ENCODE results near the gene SBNO2.

SBNO2 gene

GRCh38 chr19:1169921-1170885 lies 3.9 kb downstream of the SBNO2 start:
- DNase-seq (ENCODE audit: low read depth, low spot score), result no peak

DNA sequence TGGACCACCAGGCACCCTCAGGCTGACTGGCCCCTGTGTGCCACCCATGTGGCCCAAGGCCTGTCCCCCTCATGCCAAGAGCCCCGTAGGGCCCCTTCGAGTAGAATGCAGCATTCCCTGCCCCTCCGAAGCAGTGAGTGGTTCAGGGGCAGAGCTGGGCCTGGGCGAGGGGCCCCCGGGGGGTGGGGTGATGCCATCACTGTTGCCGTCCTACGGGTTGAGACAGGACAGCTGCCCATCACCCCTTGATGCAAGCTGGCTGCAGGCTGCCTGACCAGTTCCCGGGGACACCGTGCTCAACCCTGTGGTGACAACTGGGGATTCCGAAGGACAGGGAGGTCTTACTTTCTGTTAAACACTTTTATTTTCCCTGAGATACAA lies 4.7 kb downstream of the SBNO2 start:
- no peak for DNase-seq (ENCODE audit: low read depth, low spot score)

- DNase-seq (ENCODE audit: low read depth, low spot score), result peak; percentile 69
Measured at GRCh38 chr19:1168572-1169410, 5.3 kb downstream of the SBNO2 start.

GRCh38 chr19:1167687-1168571 lies 6.1 kb downstream of the SBNO2 start:
- no peak for DNase-seq (ENCODE audit: low read depth, low spot score)

GRCh38 chr19:1166872-1167573 lies 7.0 kb downstream of the SBNO2 start:
- no peak for DNase-seq (ENCODE audit: low read depth, low spot score)

DNA sequence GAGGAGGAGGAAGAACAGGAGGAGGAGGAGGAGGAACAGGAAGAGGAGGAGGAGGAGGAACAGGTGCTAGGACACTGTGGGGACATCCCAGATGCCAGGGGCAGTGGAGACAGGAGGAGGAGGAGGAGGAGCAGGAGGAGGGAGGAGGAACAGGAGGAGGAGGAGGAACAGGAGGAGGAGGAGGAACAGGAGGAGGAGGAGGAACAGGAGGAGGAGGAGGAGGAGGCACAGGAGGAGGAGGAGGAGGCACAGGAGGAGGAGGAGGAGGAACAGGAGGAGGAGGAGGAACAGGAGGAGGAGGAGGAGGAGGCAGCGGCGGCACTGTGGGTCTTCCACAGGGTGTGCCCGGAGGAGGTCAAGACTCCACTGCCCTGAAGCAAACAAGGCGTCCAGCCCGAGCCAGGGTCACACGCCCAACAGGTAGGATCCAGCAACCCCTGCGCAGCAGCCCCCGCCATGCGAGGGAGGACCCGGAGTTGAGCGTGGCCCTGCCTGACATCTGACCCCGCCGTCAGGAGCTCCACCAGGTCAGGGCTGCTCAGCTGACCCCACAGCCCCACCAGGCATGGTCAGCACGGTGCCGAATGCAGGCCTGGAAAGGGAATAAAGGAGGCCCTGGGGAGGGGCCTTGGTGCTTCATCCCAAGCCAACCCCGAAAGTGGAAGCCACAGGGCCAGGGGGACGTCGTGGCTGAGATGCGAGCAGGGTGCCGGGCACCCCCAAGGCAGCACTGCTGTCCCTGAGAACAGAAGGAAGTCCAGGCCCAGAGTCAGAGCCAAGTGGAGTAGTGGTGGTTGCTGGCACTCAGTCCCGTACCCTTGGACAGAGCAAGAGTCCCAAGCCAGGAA lies 9.2 kb downstream of the SBNO2 start:
- DNase-seq (ENCODE audit: low read depth, low spot score), result no peak

- DNase-seq (ENCODE audit: low read depth, low spot score), result no peak
Measured at GRCh38 chr19:1163934-1164683, 10.0 kb downstream of the SBNO2 start.

DNA sequence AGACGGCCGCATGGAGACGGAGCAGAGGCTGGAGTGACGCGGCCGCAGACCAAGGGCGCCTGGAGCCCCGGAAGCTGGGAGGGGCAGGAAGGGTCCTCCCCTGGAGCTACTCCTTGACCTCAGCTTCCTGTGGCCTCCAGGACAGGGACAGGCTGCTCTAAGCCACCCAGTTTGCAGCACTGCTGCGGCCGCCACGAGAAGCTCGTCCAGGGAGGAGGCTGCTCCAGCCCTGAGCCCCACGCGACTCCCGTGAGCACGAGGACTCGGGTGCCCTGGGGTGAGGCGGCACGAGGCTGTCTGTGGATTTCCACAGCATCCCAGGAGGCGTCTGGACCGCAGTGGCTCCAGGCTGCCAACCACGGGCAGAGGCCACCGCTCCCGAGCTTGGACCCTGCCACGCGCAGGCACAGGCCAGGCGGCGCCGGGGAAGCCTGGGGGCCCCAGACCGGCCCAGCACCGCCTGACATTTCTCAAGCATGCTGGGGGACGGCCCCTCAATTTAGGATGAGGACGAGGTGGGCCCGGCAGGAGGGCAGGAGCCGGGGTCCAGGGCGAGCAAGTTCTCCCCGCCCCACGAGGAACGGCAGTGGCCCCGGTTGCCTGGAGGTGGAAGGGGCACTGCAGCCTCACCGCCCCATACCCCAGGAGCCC lies 10.7 kb downstream of the SBNO2 start:
- DNase-seq (ENCODE audit: low read depth, low spot score), result no peak

DNA sequence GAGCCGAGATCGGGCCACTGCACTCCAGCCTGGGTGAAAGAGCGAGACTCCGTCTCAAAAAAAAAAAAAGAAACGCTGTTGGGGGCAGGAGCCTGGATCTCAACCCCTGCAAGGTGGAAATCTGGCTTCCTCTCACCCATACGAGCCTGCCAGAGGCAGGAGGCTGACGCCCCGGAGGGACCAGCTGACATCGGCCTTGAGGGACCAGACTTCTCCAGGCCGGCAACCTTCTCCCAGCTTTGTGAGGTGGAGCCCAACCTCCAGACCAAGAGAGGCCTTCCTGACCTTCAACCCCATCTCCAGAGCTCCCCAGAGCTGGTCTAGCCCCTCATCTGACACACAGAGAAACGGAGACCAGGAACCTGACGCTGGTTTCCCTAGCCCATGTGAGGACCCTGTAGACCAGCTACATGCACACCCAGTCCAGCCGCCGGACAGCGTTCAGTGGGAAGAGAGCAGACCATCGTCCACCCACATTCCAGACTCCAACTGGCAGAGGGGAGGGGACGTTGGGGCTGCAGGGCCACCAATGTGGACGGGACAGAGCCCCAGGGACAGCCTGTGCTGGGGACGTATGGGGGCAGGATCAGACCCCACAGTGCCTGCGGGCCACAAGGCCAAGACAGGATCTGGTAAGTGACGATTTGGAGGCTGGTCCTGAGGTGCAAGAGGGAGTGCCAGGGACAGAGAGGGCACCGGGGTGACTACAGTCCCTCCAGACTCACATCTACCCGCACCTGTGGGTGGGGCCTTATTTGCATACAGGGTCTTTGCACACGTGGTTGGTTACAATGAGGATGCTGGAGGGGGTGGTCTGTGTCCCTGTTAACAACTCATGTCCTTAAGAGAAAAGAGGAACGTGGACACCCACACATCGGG lies 11.4 kb downstream of the SBNO2 start:
- DNase-seq (ENCODE audit: low read depth, low spot score), result no peak

DNA sequence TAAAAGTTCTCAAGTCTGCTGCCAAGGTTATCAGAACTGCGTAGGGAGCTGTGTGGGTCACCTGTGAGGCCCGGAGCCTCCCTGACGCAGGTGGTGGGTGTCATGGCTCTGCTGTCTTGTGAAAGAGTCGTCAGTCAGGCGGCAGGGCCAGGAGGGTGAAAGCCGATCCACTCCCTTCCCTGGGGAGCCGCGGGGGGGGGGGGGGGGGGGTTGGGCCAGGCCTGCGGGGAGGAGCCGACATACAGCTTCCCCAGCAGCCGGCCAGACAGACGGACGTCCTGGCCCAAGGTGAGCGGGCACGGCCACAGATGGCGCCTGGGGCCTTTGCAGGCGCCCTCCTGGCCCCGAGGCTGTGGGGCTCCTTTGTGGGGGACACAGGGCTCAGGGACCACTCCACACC lies 12.4 kb downstream of the SBNO2 start:
- no peak for DNase-seq (ENCODE audit: low read depth, low spot score)

DNA sequence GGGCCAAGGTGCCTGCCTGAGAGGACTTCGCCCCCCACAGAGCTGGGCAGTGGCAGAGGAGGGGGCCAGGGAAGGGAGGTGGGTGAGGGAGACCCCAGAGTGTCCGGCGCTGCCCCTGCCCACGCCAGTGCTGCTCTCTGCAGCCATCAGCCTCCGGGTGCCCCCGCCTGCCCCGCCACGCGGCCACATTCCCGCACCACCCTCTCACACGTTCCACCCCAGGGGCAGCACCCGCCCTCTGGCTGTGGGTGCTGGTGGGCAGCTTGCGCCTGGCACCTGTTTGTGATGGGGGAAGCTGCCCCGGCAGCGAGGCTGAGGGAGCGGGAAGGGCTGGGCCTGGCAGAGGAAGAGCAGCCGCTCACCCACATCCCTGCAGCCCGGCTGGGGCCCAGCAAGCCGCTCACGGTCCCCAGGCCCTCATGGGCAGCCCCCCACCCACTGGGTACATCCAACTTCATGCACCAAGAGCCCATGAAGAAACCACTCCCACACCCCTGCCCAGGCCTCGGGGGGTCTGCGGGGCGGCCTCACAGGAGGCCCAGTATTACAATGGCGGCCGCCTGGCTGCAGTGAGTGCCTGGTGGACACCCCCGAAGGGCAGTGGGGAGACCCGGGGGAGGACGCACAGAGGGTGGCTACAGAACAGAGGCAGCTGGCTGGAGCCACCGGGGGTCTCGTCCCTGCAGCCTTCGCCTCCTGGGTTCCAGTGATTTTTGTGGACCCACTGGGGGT lies 14.0 kb downstream of the SBNO2 start:
- no peak for DNase-seq (ENCODE audit: low read depth, low spot score)

DNA sequence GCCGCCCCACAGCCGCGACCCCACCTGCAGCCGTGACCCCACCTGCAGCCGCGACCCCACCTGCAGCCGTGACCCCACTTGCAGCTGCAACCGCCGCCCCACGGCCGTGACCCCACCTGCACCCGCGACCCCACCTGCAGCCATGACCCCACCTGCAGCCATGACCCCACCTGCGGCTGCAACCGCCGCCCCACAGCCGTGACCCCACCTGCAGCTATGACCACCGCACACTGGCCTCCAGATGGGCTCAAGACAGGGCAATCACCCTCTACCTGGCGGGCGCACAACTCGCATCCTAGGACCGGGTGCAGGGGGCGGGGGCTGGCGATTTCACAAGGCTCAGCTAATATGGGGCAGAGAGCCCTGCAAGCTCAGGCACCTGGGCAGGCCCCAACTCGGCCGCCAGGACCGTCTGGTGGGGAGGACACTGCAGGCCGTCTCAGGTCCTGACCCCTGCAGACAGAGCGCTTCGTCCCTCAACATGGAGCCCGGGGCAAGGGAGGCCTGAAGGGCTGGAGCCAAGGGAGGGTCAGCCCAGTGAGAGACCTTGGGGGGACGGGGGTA lies 15.1 kb downstream of the SBNO2 start:
- DNase-seq (ENCODE audit: low read depth, low spot score), result no peak

DNA sequence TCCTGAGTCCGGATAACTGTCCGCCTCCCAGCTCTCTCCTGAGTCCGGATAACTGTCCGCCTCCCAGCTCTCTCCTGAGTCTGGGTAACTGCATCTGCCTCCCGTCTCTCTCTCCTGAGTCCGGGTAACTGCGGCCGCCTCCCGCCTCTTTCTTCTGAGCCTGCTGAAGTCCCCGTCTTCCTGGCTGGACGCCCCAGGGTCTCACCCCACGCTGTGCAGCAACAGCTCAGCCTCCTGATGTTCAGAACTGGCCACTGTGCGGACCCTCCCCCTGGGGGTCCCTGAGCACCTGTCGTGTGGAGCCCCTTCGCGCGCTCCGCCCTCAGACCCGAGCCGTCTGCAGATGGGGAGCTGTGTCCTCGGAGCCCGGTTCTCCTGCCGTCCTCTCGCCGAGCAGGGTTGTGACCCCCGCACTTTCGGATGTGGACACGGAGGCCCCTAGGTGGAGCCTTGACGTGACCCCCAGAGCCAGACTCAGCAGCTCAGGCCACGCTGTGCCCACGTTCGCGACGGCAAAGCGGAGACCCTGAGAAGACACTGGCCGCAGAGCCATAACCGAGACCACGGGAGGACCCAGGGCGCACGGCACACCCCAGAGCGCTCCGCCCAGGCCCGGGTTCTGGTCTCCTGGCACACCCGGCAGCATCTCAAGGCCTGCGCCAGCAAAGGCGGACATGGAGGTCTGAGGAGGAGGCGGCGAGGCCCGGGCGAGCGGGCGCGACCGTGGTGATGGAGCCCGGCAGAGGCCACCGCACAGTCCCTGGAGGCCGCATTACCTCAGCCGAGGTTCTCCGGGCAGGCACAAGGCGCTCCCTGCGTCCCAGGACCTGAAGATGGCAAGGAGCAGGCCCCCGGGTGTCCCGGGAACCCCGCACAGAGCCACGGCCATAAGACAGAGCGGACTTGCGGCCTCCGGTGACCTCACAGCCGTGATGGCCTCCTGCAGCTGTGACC lies 15.9 kb downstream of the SBNO2 start:
- no peak for DNase-seq (ENCODE audit: low read depth, low spot score)

- no peak for DNase-seq (ENCODE audit: low read depth, low spot score)
Measured at GRCh38 chr19:1156830-1157615, 17.0 kb downstream of the SBNO2 start.

DNA sequence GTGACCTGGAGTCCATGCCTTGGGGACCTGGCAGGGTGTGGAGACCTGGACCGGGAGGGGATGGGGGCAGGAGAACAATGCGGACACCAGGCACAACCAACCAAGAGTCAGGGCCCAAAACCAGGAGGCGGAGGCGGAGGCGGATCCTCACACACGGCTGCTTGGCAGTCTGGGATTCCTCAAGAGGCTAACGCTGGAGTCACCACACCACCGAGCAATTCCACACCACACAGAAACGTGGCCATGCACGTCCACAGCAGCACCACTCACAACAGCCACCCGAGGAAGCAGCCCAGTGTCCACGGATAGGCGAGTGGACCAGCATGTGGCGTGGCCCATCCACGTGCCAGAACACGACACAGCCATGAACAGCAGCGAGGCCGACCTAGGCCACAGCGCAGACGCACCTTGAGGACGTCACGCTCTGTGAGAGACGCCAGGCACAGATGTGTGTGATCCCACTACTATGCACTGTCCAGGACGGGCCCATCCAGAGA lies 17.7 kb downstream of the SBNO2 start:
- DNase-seq (ENCODE audit: low read depth, low spot score), result no peak

Data from ELF-1 (cell line).